ENCODE data around the gene SVIL.

GRCh38 chr10:29667191-29667590, 32.4 kb upstream of the SVIL start:
- TF ChIP-seq CTCF (IDR thresholded peaks at IDR 0.05; ENCODE audit: low read length) (no peak), EZH2 (IDR thresholded peaks at IDR 0.05; ENCODE audit: borderline replicate concordance, low read length) (no peak)

All from OCI-LY1 (cell line).